Left forelimb (tissue), 1 donor: ENCODE measurements around the gene TRAF1.
"Not testable (repeated sequence)": the region's sequence is repeated elsewhere in the genome, so short reads cannot be mapped to it uniquely, and the experiment has no call there.

ENCODE experiments used
- DNase-seq: peaks from one replicate; pipeline ENCODE4 v3.0.0-alpha.2; 2018; ENCODE audit warnings: low spot score

TRAF1 gene, protein sequence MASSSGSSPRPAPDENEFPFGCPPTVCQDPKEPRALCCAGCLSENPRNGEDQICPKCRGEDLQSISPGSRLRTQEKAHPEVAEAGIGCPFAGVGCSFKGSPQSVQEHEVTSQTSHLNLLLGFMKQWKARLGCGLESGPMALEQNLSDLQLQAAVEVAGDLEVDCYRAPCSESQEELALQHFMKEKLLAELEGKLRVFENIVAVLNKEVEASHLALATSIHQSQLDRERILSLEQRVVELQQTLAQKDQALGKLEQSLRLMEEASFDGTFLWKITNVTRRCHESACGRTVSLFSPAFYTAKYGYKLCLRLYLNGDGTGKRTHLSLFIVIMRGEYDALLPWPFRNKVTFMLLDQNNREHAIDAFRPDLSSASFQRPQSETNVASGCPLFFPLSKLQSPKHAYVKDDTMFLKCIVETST

DNA sequence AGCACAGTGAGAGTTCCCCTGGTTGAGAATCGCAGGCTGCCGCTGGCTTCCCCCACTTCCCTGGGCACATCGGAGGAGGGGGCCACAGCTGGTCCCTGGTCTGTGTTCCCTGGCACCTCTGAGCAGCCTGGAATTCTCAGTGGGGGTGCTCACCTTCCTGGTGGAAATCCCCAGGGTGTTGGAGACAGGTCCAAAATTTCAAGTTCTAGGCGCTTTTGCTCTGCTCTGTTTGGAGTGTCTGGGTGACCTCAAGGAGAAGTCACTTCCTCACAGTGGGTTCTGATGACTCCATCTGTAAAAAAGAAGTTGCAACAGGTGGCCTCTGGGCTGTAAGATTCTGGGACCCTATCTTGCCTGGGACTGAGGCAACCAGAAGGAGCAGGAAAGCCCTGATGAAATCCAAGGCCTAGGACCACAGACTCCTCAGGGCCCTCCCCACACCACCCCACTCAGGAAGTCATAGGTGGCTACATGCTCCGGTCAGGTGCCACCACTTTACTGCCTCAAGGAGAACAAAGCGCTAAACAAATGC lies at the start of gene TRAF1:
TSS of gene TRAF1 (minus strand) at position 400 of the 532 bp plus-strand sequence. CDS start 721 bp downstream, outside the sequence.
- DNase-seq = no peak

DNA sequence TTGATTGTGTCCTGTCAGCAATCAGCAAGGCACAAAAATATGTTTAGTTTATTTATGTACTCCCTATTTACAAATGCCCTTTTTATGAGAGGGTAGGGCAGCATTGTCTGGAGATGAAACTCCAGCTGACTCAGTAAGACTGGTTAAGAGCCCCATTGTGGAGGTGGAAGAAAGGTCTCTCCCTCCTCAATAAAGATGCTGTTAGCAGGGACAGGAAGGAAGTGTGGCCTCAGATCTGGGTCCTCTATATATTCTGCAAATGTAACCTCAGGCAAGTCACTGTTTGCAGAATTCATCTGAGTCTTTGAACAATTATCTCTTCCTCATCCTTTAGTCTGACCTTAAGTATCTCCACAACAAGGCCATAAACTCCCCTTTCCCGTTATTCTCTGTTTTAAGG lies 48.3 kb upstream of the TRAF1 start:
- DNase-seq = no peak

DNA sequence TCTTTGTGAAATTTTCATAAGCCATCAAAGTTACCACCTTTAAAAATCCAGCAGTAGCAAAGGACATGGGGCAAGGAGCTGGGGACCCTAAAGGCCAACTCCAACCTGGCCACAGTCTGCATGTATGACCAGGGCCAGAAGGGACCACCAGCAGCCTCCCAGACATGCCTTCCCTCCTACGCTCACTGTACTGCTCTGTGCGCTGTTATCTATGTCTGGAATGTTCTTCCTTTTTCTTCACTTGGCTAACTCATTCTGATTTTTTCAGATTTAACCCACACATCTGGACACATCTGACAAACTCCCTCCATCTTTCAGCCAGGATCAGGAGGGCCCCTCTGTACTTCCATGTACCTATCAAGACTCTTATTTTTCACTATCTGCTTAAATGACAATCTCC lies 47.6 kb upstream of the TRAF1 start:
- no peak for DNase-seq

DNA sequence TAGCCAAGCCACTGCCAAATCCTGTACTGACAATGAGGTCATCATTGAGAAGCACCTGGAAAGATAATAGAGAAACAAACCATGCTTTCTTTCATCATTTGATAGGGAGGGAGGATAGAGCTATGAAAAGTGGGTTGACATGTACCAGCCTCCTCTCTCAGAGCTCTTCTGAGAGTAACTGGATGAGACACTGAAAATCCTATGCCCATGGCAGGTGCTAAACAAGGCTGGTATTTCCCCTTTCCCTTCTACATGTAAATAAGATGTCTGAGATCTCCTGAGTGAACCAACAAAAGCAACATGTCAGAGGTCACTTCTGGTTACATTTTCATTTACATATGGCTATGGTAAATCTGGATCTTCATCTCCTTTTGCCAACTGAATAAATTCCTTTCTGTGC lies 45.3 kb upstream of the TRAF1 start:
- DNase-seq = no peak

GRCh38 chr9:120971471-120971870 lies 44.9 kb upstream of the TRAF1 start:
- DNase-seq = not testable (repeated sequence)

DNA sequence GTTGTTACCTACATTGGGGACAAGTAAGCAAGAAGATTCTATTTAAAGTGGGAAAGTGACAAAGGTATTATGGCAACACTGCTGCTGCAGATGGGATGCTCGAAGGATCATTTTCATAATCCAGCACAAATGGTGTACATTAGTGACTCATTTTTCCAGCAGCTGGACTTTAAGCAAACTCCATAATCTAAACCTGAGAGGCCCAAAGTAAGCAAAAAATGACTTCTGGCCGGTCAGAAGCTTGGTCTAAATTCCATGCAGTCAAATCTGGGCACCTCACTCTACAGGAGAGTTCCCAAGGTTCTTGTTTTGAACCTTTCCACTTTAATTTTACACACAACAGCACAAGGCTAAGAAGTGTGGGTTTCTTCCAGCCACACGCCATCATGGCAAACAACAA lies 43.6 kb upstream of the TRAF1 start:
- DNase-seq = no peak

- no peak for DNase-seq
Observed at GRCh38 chr9:120966013-120966369, 39.4 kb upstream of the TRAF1 start.

- no peak for DNase-seq
Observed at GRCh38 chr9:120965344-120966012, 38.9 kb upstream of the TRAF1 start.

- DNase-seq = no peak
Observed at GRCh38 chr9:120961936-120962335, 35.3 kb upstream of the TRAF1 start.

DNA sequence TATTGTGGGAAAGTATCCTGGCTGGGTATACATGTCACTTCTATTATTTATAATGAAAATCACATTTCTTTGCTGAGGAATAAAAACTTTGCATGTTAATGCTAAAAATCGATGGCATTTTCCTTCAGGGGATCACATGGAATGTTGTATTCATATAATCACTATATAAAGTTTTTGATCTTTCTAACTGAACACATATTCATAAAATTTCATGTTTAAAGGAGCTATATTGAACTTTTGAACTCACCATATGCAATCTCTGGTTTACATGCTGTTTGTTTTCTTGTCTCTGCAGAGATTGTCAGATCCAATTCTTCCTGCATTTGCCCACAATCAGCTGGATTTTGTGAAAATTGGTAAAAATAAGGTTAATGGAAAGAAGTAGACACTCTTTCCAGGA lies 33.4 kb upstream of the TRAF1 start:
- no peak for DNase-seq

DNA sequence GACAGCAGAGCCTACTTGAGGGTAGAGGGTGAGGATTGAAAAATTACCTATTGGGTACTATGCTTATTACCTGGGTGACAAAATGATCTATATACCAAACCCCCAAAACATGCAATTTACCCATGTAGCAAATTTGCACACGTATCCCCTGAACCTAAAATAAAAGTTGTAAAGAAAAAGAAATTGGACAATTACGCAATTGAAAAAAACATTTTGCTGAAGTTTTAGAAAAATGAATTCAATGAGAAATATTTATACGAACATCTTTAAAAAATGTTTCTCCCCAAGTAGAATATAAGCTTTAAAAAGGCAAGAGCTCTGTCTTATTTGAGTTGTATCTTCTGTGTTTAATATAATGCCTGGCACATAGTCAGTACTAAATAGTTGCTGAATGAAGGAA lies 30.3 kb upstream of the TRAF1 start:
- DNase-seq = no peak

DNA sequence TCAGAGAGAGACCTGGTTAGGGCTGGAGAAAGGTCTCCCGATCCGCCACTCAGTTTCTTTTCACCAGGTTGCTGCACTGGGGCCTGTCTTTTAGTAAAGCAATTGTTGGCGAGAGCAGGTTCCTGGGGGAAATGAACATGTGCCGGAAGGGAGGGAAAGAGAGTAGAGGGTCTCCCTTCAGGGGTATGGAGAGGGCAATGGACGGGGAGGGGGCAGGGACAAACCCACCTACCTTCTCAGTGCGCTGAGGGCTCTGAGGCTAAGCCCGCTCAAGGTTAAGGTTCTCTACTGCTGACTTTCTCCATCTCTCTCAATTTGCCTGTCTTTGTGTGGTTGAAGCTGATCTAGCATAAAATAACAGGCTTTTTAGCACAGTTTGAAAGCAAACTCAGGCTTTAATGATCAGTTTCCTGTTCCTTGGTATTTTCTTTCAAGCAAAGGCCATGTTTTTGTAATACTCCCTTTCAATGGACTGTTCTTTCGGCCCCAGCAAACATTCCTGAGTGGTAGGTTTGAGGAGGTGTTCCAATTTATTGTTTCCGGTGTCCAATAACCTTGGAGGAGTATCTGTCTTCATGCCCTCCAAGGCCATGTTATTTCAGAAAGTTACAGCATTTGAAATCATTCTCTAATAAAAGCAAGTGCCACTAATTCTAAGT lies 25.5 kb upstream of the TRAF1 start:
- no peak for DNase-seq

DNA sequence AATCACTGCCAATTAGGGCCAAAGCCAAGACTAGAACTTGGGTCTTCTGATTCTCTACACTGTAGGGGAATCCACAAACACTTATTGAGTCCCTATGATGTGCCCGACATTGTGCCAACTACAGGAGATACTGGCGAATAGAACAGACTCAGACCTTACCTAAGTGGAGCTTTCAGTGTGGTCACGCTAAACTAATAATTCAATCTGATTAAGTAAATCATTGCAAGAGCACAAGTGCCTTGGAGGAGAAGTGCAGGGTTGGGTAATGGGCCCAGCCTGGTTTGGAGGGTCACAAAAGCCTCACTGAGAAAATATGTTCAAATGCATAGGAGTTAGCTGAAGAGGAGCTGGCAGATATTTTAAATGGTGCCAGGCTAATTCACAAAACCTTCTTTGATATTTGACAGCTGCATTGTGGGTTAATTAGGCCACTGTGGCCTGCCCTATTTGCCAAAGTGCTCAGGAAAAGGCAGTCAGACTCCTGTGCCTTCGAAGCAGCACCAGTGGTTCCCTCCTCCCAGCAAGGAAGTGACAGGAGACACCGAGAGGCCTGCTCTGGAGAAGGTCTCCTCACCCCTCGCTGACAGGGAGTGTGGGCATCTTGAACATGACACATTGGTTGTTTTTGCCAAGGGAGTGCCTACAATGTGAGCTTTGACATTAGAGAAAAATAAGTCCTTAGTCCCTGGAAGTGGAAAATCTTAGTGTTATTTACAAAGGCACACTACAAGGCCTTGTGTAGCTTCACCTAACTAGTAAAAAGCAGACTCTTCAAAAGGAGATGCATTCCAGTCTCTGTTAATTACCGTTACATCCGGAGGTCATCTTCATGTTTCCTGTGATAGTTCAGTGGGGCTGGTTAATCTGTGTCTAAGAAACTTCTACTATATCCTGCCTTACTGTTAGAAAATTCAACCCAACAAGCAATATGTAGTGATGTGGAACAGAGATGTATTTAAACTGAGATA lies 24.1 kb upstream of the TRAF1 start:
- DNase-seq = no peak

DNA sequence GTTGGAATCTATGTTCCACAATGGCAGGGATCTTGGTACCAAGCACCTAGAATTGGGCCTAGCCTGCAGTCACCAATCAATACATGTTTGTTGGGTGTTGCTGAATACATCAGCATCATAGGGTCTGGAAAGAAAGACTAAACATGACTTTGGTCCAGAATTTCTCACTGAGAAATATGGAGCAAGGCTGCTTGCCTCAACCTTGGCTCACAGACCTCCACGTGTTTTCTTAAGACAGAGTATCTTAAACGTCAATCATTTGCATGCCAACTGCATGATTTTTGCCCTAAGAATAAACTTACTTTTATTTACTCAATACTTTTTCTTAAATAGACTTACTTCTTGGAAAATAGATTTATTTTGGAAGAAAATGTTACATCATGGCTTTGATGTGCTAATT lies 22.7 kb upstream of the TRAF1 start:
- DNase-seq = no peak

DNA sequence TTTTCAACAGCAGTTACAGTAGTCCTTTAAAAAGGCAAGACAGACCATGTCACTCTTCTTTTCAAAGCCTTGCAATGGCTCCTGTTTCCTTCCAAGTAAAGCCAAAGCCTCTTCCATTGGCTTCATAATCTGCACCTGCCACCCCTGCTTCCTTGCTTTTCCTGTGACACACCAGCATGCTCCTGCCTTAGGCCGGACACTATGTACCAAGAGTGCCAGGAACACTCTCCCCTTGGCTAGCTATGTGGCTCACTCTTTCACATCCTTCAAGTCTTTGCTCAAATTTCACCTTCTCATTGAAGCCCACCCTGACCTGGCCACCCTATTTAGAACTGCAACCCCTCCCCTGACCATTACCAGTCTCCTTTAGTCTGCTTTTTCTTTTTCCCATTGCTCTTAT lies 22.2 kb upstream of the TRAF1 start:
- DNase-seq = no peak

GRCh38 chr9:120947222-120947621 lies 20.6 kb upstream of the TRAF1 start:
- no peak for DNase-seq

DNA sequence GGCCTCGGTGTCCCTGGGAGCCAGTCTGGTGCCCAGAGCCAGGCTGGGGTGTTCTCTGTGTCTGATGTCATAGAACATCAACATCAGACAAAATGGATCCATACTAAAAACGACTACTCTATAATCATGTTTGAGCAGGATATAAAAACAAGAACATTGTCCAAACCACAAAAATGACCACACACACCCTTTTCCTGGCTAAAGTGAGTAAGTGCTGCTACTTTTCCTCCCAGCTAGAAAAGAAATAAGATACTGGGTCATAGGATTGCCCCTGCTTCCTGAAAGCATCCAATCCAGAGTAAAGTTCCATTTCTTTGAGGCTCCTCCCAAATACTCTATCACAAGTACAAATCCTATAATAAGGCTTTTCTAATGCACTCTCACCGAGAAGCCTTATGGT lies 19.7 kb upstream of the TRAF1 start:
- no peak for DNase-seq

DNA sequence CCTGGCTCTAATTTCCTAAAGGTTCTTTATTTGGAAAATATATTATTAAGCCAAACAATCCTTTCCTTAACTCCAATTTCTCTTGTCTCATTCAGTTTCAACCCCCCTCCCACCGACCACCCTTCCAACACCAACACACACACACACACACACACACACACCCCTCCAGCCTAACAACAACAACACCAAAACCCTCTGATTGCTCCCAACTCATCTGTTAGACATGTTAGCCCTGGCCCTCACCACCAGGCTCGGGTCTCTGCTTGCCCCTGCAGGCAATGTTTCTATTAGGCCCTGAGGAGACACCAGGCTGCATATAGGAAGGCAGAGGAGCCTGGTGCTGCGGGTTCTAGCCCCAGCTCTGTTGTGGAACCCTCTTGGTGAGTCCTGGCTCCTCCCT lies 18.4 kb upstream of the TRAF1 start:
- DNase-seq = no peak

- no peak for DNase-seq
Observed at GRCh38 chr9:120944434-120944843, 17.8 kb upstream of the TRAF1 start.

GRCh38 chr9:120942186-120943001 lies 15.8 kb upstream of the TRAF1 start:
- no peak for DNase-seq
